Ishikawa (cell line): ENCODE results near the gene TPCN2.

Experiments
- CEBPB ChIP-seq: IDR thresholded peaks from 2 replicates; pipeline ENCODE4 v1.6.1; 2012
- CREB1 ChIP-seq: IDR thresholded peaks from 2 replicates; pipeline ENCODE4 v1.6.1; 2012; ENCODE audit warnings: low read depth
- EGR1 ChIP-seq: IDR thresholded peaks from 2 replicates; pipeline ENCODE4 v1.6.1; 2012
- EP300 ChIP-seq: IDR thresholded peaks from 2 replicates; pipeline ENCODE4 v1.6.1; 2012; ENCODE audit warnings: borderline replicate concordance
- FOXM1 ChIP-seq: IDR thresholded peaks from 2 replicates; pipeline ENCODE4 v1.6.1; 2012; ENCODE audit warnings: low read depth, borderline replicate concordance
- MAX ChIP-seq: IDR thresholded peaks from 2 replicates; pipeline ENCODE4 v1.6.1; 2012
- NFIC ChIP-seq: IDR thresholded peaks from 2 replicates; pipeline ENCODE4 v1.6.1; 2012
- RAD21 ChIP-seq: IDR thresholded peaks from 2 replicates; pipeline ENCODE4 v1.6.1; 2012; ENCODE audit warnings: low read depth
- REST ChIP-seq: IDR thresholded peaks from 2 replicates; pipeline ENCODE4 v1.6.1; 2012; ENCODE audit warnings: low read depth, mild to moderate bottlenecking
- TAF1 ChIP-seq: IDR thresholded peaks from 2 replicates; pipeline ENCODE4 v1.6.1; 2012; ENCODE audit warnings: low read depth, mild to moderate bottlenecking
- TCF12 ChIP-seq: IDR thresholded peaks from 2 replicates; pipeline ENCODE4 v1.6.1; 2012; ENCODE audit warnings: low read depth
- TEAD4 ChIP-seq: IDR thresholded peaks from 2 replicates; pipeline ENCODE4 v1.6.1; 2012
- USF1 ChIP-seq: IDR thresholded peaks from 2 replicates; pipeline ENCODE4 v1.6.1; 2012
- YY1 ChIP-seq: IDR thresholded peaks from 2 replicates; pipeline ENCODE4 v1.6.1; 2012; ENCODE audit warnings: low read depth
- ZBTB7A ChIP-seq: IDR thresholded peaks from 2 replicates; pipeline ENCODE4 v1.6.1; 2012; ENCODE audit warnings: low read depth

Gene TPCN2

GRCh38 chr11:69178819-69179482, 130.2 kb downstream of the TPCN2 start:
- TF ChIP-seq FOXM1 (no peak), RAD21 (no peak), ZBTB7A (no peak), REST (no peak)

GRCh38 chr11:69180226-69180625, 131.5 kb downstream of the TPCN2 start:
- TF ChIP-seq TAF1, result no peak
- no peak for TF ChIP-seq USF1
- TF ChIP-seq ZBTB7A, result no peak
- no peak for TF ChIP-seq YY1
- no peak for TF ChIP-seq TCF12
- TF ChIP-seq REST, result no peak
- no peak for TF ChIP-seq EGR1
- TF ChIP-seq TEAD4, result no peak
- no peak for TF ChIP-seq CEBPB

GRCh38 chr11:69180726-69181125, 132.0 kb downstream of the TPCN2 start:
- TF ChIP-seq EGR1 (no peak), USF1 (no peak), FOXM1 (no peak), ZBTB7A (no peak), TAF1 (no peak), NFIC (no peak), MAX (no peak), EP300 (no peak), YY1 (no peak), TCF12 (no peak), RAD21 (no peak), TEAD4 (no peak), CEBPB (no peak), REST (no peak), CREB1 (no peak)

- TF ChIP-seq EP300 (no peak), EGR1 (no peak), REST (no peak), RAD21 (no peak), TCF12 (no peak), NFIC (no peak), USF1 (no peak), MAX (no peak), CEBPB (no peak), CREB1 (no peak), ZBTB7A (no peak), TAF1 (no peak), YY1 (no peak)
These were observed 134.9 kb downstream of the TPCN2 start for GRCh38 chr11:69183613-69184012.
